RCC 7860 (cell line): Measurements from ENCODE around the gene MESP2.
A peak's percentile ranks its signal among the peaks of the same experiment; 100 is the strongest.

ENCODE experiments used
- DNase-seq: peaks from one replicate; pipeline ENCODE4 v3.0.0-alpha.2; 2015; ENCODE audit warnings: low spot score
- FAIRE-seq: peaks from 2 replicates; lab custom pipeline; 2012; peaks lifted over from hg19 to GRCh38; lab: Jason Lieb, UNC

The MESP2 gene

GRCh38 chr15:89812847-89813320 lies 36.8 kb downstream of the MESP2 start:
- FAIRE-seq: no peak
- DNase-seq: no peak

DNA sequence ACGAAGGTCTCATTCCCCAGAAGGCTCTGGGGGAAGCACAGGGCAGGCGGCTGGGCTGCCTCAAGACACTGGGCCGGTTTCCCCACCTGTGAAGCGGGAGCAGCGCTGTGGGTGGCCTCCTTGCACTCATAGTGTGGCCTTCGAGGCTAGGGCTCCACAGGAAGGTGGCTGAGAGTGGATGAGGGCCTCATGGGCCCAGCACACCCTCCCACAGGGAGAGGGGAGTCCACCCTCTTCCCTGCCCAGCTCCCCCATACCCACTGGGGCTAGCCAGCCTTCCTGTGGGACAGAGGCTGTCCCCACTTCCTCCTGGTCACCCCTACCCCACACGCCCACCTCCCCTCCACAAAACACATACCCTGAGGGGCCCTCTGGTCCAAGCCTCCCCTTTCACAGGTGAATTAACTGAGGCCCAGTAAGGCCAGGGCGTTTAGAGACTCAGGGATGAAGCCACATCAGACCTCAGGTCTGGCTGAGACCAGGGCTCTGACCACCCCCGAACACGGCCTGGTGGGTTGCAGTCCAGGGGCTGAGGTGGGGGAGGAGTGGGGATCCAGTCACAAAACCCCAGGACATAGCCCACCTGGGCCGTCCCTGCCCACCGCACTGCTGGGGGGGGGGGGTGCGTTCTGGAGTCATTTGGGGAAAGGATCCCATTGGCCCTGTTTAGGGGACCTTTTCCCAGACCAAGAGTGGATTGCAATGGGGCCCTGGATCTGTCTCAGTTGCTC lies 37.4 kb downstream of the MESP2 start:
- no peak for FAIRE-seq
- no peak for DNase-seq

DNA sequence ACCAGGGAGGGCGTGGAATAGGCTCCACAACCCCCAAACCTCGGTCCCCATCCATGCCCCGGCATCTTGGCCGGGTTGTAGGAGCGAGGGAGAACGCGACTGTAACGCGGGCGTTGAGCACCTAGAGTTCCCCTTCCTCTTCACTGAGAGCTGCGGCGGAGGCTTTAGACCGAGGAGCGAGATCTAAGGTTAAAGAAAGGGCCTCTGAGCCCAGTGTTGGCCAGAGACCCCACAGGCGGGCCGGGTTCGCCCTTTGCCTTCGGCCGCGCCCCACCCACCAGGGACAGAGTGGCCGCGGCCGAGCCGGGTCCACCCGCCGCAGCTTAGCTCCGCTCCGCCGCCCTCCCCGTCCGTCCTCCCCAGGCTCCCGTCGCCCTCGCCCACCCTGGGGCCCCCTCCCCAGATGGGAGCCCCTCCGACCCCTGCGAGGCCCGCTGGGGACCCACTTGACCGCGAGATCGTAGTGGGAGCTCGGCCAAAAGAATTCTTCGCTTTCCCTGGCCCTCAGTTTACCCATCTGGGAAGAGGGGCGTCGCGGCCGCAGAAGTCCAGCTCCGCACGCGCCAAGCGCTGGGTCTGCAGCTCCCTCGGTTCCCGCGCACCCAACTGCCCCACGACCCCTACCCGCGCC lies 38.1 kb downstream of the MESP2 start:
- FAIRE-seq: no peak
- no peak for DNase-seq

DNA sequence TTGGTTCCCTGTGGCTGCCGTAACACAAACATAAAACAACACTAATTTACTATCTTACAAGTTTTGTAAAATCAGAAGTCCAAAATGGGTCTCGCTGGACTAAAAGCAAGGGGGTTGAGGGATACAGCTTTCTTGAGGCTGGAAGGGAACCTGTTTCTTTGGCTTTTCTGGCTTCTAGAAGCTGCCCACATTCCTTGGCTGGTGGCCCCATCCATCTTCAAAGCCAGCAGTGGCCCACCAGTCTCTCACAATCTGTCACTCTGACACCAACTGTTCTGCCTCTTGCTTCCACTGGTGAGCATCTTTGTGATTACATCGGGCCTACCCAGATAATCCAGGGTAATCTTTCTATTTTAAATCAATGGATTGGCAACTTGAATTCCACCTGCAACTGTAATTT lies 39.6 kb downstream of the MESP2 start:
- DNase-seq: no peak
- no peak for FAIRE-seq

GRCh38 chr15:89817701-89818280 lies 41.7 kb downstream of the MESP2 start:
- DNase-seq (peak; percentile 8), FAIRE-seq (no peak)

DNA sequence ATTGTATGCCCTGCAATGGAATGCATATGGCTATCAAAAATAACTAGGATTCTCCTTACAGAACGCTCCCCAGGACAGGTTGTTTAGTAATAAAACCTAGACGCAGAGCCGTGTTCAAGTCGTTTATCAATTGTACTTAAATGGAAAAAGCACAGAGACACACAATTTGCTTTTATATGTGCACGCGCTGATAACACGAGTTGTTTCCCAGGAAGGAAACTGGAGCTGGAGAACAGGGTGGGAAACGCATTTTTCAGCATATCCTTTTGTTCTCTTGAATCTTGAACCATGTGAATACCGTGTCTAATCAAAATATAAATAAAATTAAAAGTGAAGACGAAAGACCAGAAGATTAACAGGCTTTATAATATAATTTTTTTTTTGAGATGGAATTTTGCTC lies 42.2 kb downstream of the MESP2 start:
- DNase-seq: no peak
- no peak for FAIRE-seq

DNA sequence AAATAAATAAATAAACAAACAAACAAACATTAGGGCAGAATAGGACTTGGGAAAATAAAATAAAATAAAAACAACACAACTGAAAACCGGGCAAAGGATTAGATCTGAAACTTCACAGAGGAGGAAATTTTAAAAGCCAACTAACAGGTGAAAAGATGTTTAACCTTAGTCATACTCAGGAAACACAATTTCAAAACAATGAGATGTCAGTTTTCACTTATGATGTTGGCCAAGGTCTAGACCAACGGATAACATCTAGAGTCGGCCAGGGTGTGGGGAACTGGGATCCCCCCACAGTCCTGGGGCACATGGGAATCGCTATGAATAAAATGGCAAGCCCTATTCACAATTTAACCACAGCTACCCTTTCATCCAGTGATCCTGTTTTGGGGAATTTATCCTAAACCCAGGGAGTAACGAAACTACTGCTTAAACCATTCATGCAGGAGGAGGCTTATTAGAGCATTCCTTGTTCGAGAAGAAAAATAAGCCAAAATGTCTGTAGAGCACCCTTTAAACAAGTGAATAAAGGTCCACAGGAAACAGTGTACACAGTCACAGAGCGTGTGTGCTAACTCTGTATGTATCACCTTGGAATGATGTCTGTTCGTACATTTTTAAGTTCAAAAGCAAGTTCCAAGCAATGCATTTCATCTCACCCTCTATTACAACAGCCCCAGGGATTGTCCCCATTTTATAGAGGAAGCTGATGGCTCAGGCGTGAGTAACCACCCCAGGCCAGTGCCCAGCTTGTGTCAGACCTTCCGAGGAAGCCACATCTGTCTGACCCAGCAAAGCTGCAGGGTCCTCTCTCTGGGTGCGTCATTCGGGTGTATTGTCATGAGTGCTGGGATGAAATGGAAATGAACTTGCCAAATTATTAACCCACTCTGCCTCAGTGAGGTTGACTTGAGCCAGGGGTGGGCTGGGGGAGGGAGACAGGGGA lies 44.8 kb downstream of the MESP2 start:
- DNase-seq (peak; percentile 89), FAIRE-seq (peak; percentile 90)

DNA sequence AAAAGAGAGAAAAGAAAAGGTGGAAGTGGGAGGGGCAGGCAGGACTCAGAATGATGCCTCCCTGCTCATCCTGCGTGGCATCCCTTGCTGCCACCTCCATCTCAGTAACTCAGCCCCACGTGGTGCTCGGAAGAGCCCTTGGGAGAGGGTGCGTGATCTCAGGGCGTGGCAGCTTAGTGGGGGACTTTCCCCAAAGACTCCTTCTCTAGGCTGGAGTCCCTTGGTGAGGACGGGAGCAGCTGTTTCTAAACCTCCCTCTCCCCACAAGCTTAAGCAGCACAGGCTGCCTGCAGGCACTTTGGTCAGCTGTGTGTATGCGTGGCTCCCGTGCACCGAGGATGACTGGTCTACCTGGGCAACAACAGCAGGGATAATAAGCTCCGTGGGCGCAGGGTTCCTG lies 45.9 kb downstream of the MESP2 start:
- FAIRE-seq (peak; percentile 39), DNase-seq (peak; percentile 79)

DNA sequence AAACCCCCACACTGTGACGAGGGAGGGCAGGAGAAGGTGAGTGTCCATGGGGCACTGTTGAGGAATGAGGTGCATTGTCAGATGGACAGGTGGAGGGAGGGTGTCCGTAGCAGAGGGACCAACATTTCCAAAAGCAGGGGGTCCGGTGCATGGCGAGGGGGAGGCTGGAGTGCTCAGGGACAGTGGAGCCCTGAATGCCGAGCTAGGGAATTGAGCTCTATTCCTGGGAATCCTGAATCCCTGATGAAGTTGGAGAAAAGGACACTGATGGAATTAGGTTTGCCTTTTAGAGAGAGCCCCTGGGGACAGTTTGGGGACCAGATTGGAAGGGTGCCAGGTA lies 46.4 kb downstream of the MESP2 start:
- FAIRE-seq (no peak), DNase-seq (no peak)

GRCh38 chr15:89822951-89823711 lies 47.0 kb downstream of the MESP2 start:
- DNase-seq: peak; percentile 83
- FAIRE-seq: peak; percentile 90

- DNase-seq (no peak), FAIRE-seq (no peak)
These were observed 47.9 kb downstream of the MESP2 start for GRCh38 chr15:89823836-89824606.

GRCh38 chr15:89824607-89824867 lies 48.4 kb downstream of the MESP2 start:
- FAIRE-seq (no peak), DNase-seq (no peak)

DNA sequence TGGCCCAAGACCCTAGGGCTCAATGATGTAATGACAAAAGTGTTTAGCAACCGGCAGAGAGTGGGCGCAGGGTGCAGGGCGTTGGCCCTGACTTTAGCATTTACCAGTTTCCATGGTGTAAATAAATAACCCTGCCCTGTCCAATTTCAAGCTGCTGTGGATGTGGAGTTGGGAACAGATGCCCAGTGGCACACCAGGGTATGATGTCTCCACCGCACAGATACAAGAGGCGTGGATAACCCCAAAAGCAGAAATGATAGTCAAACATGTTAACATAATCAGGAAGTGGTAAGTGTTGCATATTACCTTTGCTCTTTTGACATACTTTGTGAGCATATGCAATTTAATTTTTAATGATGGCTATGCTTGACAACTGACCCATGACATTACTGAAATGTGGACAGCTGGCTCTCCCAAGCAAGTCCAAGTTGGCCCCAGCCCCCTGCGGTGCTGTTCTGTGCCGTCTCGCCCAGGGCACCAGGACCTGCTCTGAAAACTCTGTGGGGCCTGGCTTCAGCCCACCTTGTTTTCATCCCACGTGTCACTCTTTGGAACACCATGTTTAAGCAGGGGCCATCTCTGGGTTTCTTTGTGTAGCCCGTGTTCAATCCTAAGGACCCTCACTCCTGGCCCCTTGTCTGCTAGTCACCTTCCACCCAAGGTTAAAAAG lies 49.3 kb downstream of the MESP2 start:
- peak; percentile 27 for DNase-seq
- peak; percentile 79 for FAIRE-seq

DNA sequence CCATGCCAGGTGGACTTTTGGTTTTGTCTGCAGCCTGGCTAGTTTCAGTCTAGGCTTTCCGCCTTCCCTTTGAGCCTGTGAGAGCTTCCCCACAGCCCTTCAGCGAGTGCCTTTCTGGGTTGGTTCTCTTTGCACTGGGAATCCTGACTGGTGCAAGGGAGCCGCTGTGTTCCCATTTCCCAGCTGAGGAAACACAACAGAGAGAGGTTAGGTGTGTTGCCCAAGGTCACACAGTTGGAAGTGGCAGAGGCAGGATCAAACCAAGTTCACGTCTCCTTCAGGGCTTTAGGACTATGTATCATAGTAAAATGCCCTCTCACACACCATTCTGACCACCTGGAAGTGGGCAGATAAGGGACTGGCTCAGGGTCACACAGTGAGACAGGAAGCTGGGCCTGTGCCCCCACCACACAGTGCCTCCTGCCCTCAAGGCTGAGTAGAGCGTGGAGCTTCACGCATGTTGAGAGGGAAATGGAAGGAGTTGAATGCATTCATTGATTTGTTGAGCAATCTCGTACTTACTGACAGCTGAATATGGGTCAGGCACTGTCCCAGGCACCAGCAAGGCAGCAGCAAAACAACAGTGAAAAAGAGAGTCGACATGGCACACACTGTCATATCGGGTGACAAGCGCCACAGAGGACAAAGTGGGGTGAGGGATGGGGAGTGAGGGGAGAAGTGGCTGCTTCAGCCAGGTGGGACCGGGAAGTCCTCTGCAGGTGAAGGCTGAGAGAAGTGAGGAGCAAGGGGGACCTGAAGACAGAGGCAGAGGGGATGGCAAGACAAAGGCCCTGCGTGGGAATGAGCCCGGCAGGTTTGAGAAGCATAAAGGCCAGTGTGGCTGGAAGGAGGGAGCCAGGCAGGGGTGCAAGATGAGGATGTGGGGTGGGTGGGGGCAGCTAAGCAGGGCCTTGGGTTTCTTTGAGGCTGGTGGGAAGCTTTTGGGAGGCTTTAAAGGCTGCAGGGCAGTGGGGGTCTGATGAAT lies 50.8 kb downstream of the MESP2 start:
- no peak for FAIRE-seq
- no peak for DNase-seq

DNA sequence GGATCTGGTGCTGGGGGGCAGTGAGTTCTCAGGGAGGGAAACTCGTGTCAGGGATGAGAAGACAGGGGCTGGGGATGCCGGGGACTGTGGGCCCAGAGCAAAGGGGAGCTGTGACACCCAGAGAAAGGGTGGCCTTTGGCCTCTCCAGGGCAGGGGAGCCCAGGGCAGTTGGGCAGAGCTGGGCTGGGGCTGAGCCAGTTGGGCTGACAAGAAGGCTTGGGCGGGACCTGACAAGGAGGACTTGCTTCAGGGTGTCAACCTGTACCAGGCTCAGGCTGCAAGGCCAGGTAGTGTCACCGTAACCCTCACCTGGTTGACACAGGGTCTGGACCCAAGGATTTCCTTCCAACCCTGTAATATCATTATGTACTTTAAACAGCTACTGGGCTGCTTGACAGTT lies 51.7 kb downstream of the MESP2 start:
- FAIRE-seq (no peak), DNase-seq (no peak)
